ENCODE measurements around the gene HM13.
"Not testable (repeated sequence)": the region's sequence is repeated elsewhere in the genome, so short reads cannot be mapped to it uniquely, and the experiment has no call there.

Gene HM13

DNA sequence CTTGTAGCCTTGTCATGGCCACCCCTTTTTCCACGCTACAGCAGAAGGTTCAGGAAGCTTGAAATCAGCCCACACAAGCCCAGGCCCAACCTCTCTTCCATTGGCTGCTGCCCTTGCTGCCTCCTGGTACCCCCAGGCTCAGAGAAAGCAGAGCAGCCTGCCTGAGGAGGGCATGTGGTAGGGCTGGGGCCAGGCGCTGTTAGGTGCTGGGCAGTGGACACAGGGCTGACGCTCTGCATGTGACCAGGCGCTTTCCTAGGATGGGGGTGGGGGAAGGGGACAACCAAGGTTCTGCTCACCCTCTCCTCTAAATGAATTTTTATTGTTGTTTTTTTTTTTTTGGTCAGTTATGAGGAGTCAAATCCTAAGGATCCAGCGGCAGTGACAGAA lies 54.5 kb downstream of the HM13 start:
- FAIRE-seq = no peak

DNA sequence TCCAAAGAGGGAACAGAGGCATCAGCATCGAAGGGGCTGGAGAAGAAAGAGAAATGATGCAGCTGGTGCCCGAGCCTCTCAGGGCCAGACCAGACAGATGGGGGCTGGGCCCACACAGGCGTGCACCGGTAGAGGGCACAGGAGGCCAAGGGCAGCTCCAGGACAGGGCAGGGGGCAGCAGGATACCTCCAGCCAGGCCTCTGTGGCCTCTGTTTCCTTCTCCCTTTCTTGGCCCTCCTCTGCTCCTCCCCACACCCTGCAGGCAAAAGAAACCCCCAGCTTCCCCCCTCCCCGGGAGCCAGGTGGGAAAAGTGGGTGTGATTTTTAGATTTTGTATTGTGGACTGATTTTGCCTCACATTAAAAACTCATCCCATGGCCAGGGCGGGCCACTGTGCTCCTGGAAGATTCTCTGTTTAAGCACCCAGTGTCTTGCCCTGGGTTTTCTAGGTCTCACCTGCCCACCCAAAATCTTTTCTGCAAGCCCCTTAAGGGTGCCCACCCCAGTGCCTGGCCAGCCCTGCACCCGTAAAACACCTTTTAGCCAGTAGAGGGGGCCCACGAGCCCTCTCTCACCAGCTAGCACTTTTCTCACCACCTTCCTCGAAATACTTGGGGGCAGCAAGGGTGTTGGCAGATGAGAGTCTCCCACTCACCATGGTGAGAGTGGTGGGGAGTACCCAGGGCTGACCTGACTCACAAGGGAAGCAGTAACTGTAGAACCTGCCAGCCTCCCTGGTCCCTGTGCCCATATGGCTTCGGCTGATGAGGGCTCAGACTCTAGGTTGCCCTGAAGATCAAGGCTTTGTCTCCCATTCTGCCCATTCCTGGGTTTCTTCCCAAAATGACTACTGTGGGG lies 55.1 kb downstream of the HM13 start:
- no peak for FAIRE-seq

DNA sequence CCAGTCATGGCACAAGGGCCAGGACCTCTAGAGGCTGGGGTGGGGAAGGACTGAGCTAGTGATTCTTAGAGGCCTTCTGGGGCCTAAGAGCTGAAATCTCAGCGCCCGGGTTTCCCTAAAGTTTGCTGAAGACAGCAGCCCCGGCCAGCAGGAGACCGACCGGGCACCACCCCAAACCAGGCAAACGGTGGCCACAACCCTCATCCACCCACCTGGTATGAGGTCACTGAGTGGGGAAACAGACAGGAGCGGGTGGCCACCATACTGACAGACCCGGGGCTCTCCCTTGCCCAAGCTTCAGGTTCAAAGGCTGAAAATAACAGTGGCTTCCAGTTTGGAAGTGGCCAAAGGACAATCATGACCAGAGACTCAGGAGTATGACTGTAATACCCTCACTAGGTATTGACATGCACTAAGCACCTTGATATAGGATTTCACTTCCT lies 55.8 kb downstream of the HM13 start:
- no peak for FAIRE-seq

- no peak for FAIRE-seq
Observed at GRCh38 chr20:31570735-31571617, 56.7 kb downstream of the HM13 start.

DNA sequence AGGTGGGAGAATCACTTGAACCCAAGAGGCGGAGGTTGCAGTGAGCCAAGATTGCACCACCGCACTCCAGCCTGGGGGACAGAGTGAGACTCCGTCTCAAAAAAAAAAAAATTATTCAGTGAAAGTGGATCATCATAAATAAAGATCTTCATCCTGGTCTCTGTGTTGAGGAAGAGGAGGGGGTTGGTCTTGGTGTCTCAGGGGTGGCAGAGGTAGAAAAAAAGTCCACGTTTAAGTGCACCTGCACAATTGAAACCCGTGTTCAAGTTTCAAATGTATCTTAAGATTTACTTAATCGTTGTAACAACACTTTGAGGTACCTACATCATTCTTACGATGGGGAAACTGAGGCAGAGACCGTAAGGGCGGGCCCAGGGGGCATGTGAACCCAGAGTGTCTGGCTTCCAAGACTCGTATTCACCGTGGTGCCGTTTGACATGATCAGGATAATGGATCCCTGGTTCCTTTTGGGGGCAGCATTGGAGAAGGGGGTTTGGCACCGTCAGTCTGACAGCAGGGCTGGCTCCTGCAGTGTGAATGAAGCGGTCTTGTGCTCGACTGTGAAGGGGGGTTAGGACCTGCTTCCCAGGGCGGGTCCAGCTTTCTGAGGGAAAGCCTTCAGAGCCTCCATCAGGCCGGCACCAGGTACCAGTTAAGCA lies 57.9 kb downstream of the HM13 start:
- no peak for FAIRE-seq

GRCh38 chr20:31572701-31573554 lies 58.7 kb downstream of the HM13 start:
- no peak for FAIRE-seq

DNA sequence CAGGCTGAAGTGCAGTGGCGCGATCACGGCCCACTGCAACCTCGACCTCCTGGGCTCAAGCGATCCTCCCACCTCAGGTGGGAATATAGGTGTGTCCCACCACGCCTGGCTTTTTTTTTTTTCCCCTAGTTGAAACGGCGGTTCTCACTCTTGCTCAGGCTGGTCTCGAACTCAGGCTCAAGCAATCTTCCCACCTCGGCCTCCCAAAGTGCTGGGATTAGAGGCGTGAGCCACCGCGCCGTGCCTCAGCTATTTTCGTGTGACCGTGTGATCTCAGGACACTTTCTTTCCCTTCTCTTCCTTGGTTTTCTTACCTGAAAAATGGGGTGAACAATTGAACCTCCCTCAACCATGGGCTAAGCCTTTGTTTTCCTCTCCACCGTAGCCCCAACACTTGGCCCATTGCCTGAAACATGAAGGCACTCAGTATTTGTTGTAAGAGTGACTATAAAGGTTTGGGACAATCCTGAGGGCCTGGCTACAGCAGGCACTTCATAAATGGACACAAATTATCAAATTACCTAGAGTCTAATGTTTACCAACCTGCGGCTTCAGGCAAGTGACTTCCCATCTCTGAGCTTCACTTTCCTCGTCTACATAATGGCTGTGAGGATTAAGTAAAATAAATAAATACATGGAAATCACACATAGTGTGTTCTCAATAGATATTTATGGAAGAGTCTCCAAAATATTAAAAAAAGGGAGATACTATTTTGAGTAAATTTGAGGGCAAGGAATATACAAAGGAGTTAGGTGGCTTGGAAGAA lies 59.5 kb downstream of the HM13 start:
- no peak for FAIRE-seq

- not testable (repeated sequence) for FAIRE-seq
Observed at GRCh38 chr20:31574986-31575385, 60.7 kb downstream of the HM13 start.

DNA sequence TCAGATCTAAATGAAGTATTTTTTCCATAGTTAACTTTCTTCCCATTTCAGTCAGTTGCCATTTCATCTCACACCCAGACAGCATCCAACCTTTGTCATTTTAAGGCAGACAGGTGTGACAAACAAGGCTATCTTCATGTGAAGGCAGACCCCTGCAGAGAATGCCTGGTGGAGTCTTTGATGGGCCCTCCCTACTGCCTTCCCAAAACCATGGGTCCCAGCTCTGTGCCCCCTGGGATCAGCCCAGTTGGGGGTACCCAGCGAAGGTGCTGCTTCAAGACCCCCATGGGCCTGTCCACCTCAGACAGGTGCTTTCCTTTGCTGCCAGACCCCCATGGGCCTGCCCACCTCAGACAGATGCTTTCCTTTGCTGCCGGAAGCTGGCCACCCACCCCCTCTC lies 62.5 kb downstream of the HM13 start:
- FAIRE-seq = no peak

DNA sequence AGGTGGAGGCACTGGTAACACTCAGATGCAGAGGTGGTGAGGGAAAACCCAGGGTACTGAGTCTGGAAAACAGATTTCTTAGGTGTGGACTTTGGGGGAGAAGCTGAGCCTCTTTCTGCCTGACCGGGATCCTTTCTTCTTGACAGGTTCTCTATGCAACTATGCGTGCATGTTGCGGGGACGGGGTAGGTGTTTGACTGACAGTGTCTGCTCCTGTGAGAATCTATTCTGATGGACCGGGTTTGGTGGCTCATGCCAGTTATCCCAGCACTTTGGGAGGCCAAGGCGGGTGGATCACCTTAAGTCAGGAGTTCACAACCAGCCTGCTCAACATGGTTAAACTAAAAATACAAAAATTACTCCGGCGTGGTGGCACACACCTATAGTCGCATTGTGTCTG lies 63.0 kb downstream of the HM13 start:
- no peak for FAIRE-seq

GRCh38 chr20:31578448-31579138 lies 64.4 kb downstream of the HM13 start:
- no peak for FAIRE-seq

DNA sequence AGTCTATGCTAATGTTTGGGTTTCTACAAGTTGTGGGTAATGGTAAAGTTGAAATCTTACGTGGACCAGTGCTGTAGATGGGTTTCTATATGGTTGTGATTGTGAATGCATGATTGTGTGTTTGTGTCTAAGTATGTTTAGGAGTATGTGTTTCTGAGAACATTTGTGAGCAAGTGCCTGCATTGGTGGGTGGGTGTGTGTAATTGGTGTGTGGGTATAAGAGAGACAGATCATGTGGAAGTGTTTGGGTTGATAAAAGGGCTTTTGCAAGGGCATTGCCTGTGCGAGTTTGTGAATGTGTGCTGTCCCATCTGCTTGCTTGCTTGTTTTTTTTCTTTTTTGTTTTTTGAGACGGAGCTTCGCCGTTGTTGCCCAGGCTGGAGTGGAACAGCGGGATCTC lies 65.0 kb downstream of the HM13 start:
- no peak for FAIRE-seq

- not testable (repeated sequence) for FAIRE-seq
Observed at GRCh38 chr20:31579941-31580651, 65.9 kb downstream of the HM13 start.

DNA sequence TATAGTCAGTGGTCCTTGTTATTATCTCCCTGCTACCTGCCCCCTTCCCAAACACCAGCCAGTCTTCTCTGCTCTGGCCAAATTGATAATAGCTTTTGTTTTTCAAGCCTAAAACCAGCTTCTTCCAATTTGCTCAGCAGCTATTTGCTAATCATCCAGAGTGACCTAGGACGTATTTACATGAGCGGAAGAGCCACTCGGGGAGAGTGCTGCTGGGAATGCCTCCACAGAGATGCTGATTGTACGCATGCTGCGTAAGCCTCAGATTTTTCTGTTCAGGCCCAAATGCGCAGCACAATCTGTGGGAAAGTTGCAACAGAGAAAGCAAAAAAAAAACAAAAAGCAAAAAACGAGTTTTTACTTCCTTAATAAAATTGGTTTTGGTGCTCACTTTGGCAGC lies 66.5 kb downstream of the HM13 start:
- no peak for FAIRE-seq

GRCh38 chr20:31581391-31581790 lies 67.1 kb downstream of the HM13 start:
- no peak for FAIRE-seq

DNA sequence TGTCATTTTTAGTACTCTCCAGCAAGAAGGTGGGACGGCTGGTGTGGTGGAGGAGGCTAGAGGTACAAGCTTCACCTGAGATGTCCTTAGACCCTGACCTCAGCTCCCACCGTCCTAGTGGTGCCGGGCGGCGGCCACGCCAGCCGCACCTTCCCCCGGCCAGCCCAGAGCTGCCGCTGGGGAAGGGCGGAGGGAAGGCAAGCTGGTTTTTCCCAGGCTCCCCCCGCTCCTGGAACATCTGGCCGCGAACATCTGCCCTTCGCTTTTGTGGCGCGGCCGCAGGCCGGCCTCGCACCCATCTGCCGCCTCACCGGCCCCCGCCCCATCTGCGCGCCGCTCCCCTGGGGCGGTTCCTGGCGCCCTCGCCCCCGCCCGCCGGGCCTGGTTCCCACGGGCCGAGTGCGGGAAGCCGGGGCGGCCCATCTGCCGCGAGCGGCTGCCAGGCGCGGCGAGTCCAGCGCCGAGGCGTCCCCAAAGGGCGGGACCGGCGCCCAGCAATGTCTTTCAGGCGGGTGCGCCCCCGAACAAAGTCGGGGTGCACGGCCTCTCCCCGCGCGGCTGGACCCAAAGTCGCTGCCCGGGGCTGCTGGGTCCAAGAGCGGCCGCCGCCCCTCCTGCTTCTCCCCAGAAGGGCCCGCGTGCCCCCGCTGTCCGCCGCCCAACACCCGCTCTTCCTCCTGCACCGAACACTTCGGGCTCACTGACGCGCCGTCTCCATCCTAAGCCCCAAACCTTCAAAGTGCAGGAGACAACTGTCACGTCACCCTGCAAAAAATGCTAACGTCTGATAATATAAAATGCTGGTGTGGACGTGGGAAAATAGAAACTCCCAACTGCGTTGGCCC lies 73.5 kb downstream of the HM13 start:
- FAIRE-seq = no peak

DNA sequence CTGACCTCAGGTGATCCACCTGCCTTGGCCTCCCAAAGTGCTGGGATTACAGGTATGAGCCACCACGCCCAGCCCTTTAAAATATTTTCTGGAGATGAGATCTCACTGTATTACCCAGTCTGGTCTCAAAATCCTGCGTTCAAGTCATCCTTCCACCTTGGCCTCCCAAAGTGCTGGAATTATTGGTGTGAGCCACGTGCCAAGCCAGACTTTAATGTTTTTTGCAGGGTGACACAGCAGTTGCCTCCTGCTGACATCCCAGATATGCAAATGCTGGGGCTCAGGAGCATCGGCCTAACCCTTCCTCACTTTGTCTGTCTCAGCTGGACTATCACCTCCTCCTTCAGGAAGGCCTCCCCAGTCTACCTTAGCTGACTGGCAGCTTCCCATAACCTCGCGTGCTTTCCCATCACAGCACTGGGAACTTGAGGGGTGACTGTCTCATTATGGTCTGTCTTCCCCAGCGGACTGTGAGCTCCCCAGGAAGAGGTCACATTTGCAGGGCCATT lies 76.5 kb downstream of the HM13 start:
- no peak for FAIRE-seq

- FAIRE-seq = no peak
Observed at GRCh38 chr20:31593221-31594001, 79.2 kb downstream of the HM13 start.
